Thoracic aorta (tissue), 2 donors: ENCODE measurements around the gene PRKCA. TPM values are rescaled to one million over a fixed set of nuclear protein-coding genes. Genes with fewer than 3 reads are reported as not detected.

Experiments
- ATAC-seq: fragments of 150-250 bp; one replicate; pipeline ENCODE4 v1.8.0; 2017; ENCODE audit warnings: low read depth; ENCODE audit not compliant: insufficient number of reproducible peaks, low FRiP score
- DNase-seq: peaks from one replicate; pipeline ENCODE4 v3.0.0-alpha.2; 2020; ENCODE audit warnings: low spot score
- H3K27ac ChIP-seq, 2 donors: fragments of 200-600 bp; sonication (generic); 1 replicate in 1 of 2; 2 replicates in 1 of 2; pipeline ENCODE4 v1.5.1; 2016; ENCODE audit warnings: mild to moderate bottlenecking in 2 of 2, moderate library complexity in 2 of 2
- H3K27me3 ChIP-seq: fragments of 200-600 bp; sonication (generic); replicated peaks from 2 replicates; pipeline ENCODE4 v1.6.0; 2016; ENCODE audit warnings: mild to moderate bottlenecking; ENCODE audit not compliant: insufficient read depth
- H3K36me3 ChIP-seq: fragments of 200-600 bp; sonication (generic); one replicate; pipeline ENCODE4 v1.5.1; 2016
- H3K4me1 ChIP-seq, 2 donors: fragments of 200-600 bp; sonication (generic); 1 replicate in 1 of 2; 2 replicates in 1 of 2; pipeline versions ENCODE4 v1.5.1 to v1.6.0; 2016; ENCODE audit warnings: low read depth in 2 of 2, mild to moderate bottlenecking in 1 of 2; ENCODE audit not compliant: control insufficient read depth in 1 of 2
- H3K4me3 ChIP-seq: fragments of 200-600 bp; sonication (generic); 2 replicates; pipeline ENCODE4 v1.5.1; 2016; ENCODE audit warnings: mild to moderate bottlenecking
- H3K9me3 ChIP-seq: fragments of 200-600 bp; sonication (generic); 2 replicates; pipeline ENCODE4 v1.5.1; 2016
- CTCF ChIP-seq: fragments of 200-600 bp; sonication (generic); IDR thresholded peaks from one replicate; pipeline ENCODE4 v1.5.1; 2019; ENCODE audit warnings: antibody characterized with exemption
- total RNA-seq, 2 donors: library from RNA; depleted of rRNA; stranded (reverse); fragments of >200 nt; gene quantifications; one replicate each; pipeline versions ENCODE4 v1.1.0 to v1.2.3, GENCODE V29; 2016

The PRKCA gene
- total RNA-seq, 2 donors from 2014 or later = 9.1 to 11.6 TPM

DNA sequence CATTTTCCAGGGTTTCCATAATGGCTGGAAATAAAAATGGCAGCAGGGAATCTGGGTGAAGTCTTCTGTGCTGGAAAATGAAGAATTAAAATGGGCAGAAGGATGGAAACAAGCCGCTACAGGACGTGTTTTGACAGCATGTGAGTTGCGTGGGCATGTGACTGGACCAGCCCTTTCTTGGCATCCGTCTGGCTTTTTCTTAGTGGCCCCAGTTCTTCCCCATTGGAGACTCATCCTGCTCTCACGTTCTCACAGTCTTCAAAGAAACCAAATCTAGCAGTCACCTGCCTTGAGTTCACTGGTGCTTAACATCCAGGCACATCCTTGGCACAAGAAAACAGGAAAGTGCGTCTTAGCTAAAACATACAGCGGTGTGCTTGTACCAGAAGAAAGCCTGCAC lies 352.4 kb downstream of the PRKCA start:
- DNase-seq (no peak), ATAC-seq (no peak)
- Histone ChIP-seq H3K27me3 (no peaks in the 10 kb centered on the region), H3K9me3 (no peaks in the 10 kb centered on the region), H3K36me3 (no peaks in the 10 kb centered on the region), H3K27ac (no peak overlapping the region), H3K4me1 (no peaks in the 10 kb centered on the region), H3K4me3 (no peak overlapping the region)
- no peak for TF ChIP-seq CTCF

- H3K4me1 ChIP-seq = no peaks in the 10 kb centered on the region
- no peak for ATAC-seq
- H3K36me3 ChIP-seq = no peaks in the 10 kb centered on the region
- H3K27ac ChIP-seq = no peak overlapping the region
- no peaks in the 10 kb centered on the region for H3K27me3 ChIP-seq
- TF ChIP-seq CTCF = no peak
- H3K9me3 ChIP-seq = no peaks in the 10 kb centered on the region
- H3K4me3 ChIP-seq = no peak overlapping the region
- no peak for DNase-seq
Measured at GRCh38 chr17:66655461-66655860, 353.0 kb downstream of the PRKCA start.

GRCh38 chr17:66655861-66656260 lies 353.4 kb downstream of the PRKCA start:
- no peaks in the 10 kb centered on the region for H3K9me3 ChIP-seq
- H3K27me3 ChIP-seq = no peaks in the 10 kb centered on the region
- DNase-seq (no peak), ATAC-seq (no peak)
- no peaks in the 10 kb centered on the region for H3K36me3 ChIP-seq
- H3K4me3 ChIP-seq = no peak overlapping the region
- H3K27ac ChIP-seq = no peak overlapping the region
- no peaks in the 10 kb centered on the region for H3K4me1 ChIP-seq
- no peak for TF ChIP-seq CTCF

DNA sequence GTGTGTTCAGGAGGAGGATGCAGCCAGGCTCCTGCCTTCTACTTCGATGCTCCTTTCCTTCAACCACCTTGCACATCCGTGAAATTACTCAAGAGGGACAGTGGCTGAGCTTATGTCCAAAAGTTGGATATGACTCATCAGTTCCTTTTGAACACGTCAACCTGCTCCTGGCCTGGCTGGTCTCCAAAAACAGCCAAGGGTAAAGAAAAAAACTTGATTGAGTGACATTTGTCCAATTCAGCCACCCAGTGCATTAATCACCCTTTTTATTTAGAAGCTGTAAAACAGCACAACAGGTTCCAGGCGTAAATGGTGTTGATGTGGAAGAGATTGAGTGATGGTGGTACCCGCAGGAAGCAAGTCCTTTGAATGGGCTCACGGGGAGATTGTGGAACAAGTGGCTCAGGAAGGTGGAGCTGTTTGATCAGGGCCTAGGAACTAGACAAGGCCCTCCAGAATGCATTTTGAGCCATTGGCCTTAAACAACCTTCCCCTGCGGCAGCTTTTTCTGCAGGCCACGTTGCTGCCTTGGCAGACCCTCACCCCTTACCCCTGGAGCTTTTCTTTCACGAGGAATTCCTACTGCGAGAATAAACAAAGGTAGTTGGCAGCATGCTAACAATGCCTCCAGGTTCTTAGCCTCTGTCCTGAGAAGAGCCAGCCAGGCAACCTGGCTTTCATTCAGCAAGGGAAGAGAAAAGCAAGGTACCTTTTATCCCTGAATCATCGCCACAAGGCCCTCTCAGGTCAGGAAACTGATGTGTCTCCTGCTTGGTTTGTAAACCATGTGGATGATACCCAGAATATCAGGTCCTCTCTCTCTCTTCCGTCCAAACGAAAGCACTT lies 359.2 kb downstream of the PRKCA start:
- no peak for TF ChIP-seq CTCF
- DNase-seq = no peak
- no peaks in the 10 kb centered on the region for H3K4me1 ChIP-seq
- H3K36me3 ChIP-seq = no peaks in the 10 kb centered on the region
- H3K27me3 ChIP-seq = no peaks in the 10 kb centered on the region
- H3K27ac ChIP-seq = no peak overlapping the region
- no peak for ATAC-seq
- H3K9me3 ChIP-seq = no peaks in the 10 kb centered on the region
- H3K4me3 ChIP-seq = no peak overlapping the region

- Histone ChIP-seq H3K36me3 (no peaks in the 10 kb centered on the region), H3K9me3 (no peaks in the 10 kb centered on the region), H3K27me3 (no peaks in the 10 kb centered on the region), H3K4me3 (no peak overlapping the region), H3K4me1 (no peaks in the 10 kb centered on the region), H3K27ac (no peak overlapping the region)
- no peak for ATAC-seq
- no peak for DNase-seq
- no peak for TF ChIP-seq CTCF
Measured at GRCh38 chr17:66662496-66662895, 360.1 kb downstream of the PRKCA start.
